CD14-positive monocyte (primary cell): ENCODE data around the gene GPR143. TPM values are rescaled to one million over a fixed set of nuclear protein-coding genes. Genes with fewer than 3 reads are reported as not detected.

ENCODE experiments used
- DNase-seq, 3 donors: peaks; one replicate each; pipeline ENCODE4 v3.0.0-alpha.2; 2011 to 2022
- H2AFZ ChIP-seq: 2 replicates; pipeline ENCODE4 v1.6.0; 2012; ENCODE audit warnings: mild to moderate bottlenecking, low read depth, low read length, inconsistent platforms; ENCODE audit not compliant: insufficient read depth, poor library complexity, severe bottlenecking
- H3K27ac ChIP-seq, 2 donors: 1 replicate in 1 of 2; 2 replicates in 1 of 2; pipeline ENCODE4 v1.5.1; 2012 to 2013; ENCODE audit warnings: low read length in 2 of 2, control low read depth in 1 of 2, inconsistent platforms in 1 of 2, low read depth in 1 of 2, mild to moderate bottlenecking in 1 of 2
- H3K27me3 ChIP-seq, 2 donors: one replicate each; pipeline versions ENCODE4 v1.6.0 to v1.6.1; 2011 to 2013; ENCODE audit warnings: low read length in 2 of 2; ENCODE audit not compliant: control insufficient read depth in 2 of 2, insufficient read depth in 2 of 2
- H3K36me3 ChIP-seq, 2 donors: replicated peaks in 1 of 2; 1 replicate in 1 of 2; 2 replicates in 1 of 2; pipeline versions ENCODE4 v1.5.1 to v1.6.1; 2012 to 2013; ENCODE audit warnings: low read length in 2 of 2, control low read depth in 1 of 2, inconsistent platforms in 1 of 2, mild to moderate bottlenecking in 1 of 2; ENCODE audit not compliant: insufficient read depth in 2 of 2, control insufficient read depth in 1 of 2
- H3K4me1 ChIP-seq, 2 donors: 1 replicate in 1 of 2; 2 replicates in 1 of 2; pipeline versions ENCODE4 v1.5.1 to v1.6.1; 2012 to 2013; ENCODE audit warnings: low read length in 2 of 2, control low read depth in 1 of 2, inconsistent platforms in 1 of 2, mild to moderate bottlenecking in 1 of 2, moderate library complexity in 1 of 2; ENCODE audit not compliant: insufficient read depth in 2 of 2, control insufficient read depth in 1 of 2
- H3K4me2 ChIP-seq: replicated peaks from 2 replicates; pipeline ENCODE3; 2012; ENCODE audit warnings: low read length, moderate library complexity, mild to moderate bottlenecking; ENCODE audit not compliant: poor library complexity, severe bottlenecking; ENCODE audit errors: extremely low read depth
- H3K4me3 ChIP-seq, 3 experiments: fragments of 200-600 bp in 1 of 3; sonication (generic) in 1 of 3; replicated peaks in 1 of 3; 1 replicate in 2 of 3; 2 replicates in 1 of 3; pipeline ENCODE4 v1.5.1; 2011 to 2013; ENCODE audit warnings: low read length in 3 of 3, mild to moderate bottlenecking in 3 of 3, control low read depth in 2 of 3, low read depth in 2 of 3, inconsistent platforms in 1 of 3, moderate library complexity in 1 of 3
- H3K79me2 ChIP-seq: 2 replicates; pipeline ENCODE4 v1.6.0; 2012; ENCODE audit warnings: mild to moderate bottlenecking, control low read depth, inconsistent platforms, low read length, moderate library complexity; ENCODE audit not compliant: insufficient read depth
- H3K9ac ChIP-seq: 2 replicates; pipeline ENCODE4 v1.6.0; 2017; ENCODE audit warnings: low read length, mild to moderate bottlenecking; ENCODE audit not compliant: insufficient read depth, poor library complexity, severe bottlenecking
- H3K9me3 ChIP-seq, 2 donors: replicated peaks in 1 of 2; 1 replicate in 1 of 2; 2 replicates in 1 of 2; pipeline versions ENCODE4 v1.5.1 to v1.6.1; 2012 to 2013; ENCODE audit warnings: low read length in 2 of 2, control low read depth in 1 of 2; ENCODE audit not compliant: control insufficient read depth in 1 of 2, insufficient read depth in 1 of 2
- H4K20me1 ChIP-seq: 2 replicates; pipeline ENCODE4 v1.6.0; 2012; ENCODE audit warnings: mild to moderate bottlenecking, low read length, control low read depth, moderate library complexity; ENCODE audit not compliant: insufficient read depth
- H3K27ac Mint-ChIP-seq, 7 donors: one replicate each; pipeline ENCODE4 v1.8.0; 2020; ENCODE audit warnings: mild to moderate bottlenecking in 7 of 7, mixed read lengths in 7 of 7, moderate library complexity in 6 of 7, inconsistent platforms in 2 of 7
- H3K27me3 Mint-ChIP-seq, 3 donors: one replicate each; pipeline ENCODE4 v1.8.0; 2021 to 2022; ENCODE audit warnings: low read depth in 3 of 3, mild to moderate bottlenecking in 3 of 3, mixed read lengths in 3 of 3, moderate library complexity in 3 of 3, inconsistent platforms in 1 of 3
- H3K36me3 Mint-ChIP-seq, 2 donors: one replicate each; pipeline ENCODE4 v1.8.0; 2020; ENCODE audit warnings: mixed read lengths in 2 of 2, inconsistent platforms in 1 of 2, mild to moderate bottlenecking in 1 of 2
- H3K4me1 Mint-ChIP-seq: one replicate; pipeline ENCODE4 v1.8.0; 2020; ENCODE audit warnings: mild to moderate bottlenecking, mixed read lengths
- H3K4me3 Mint-ChIP-seq, 2 donors: one replicate each; pipeline ENCODE4 v1.8.0; 2020; ENCODE audit warnings: mild to moderate bottlenecking in 2 of 2, mixed read lengths in 2 of 2, moderate library complexity in 1 of 2
- H3K9me3 Mint-ChIP-seq, 7 donors: one replicate each; pipeline ENCODE4 v1.8.0; 2020 to 2022; ENCODE audit warnings: mixed read lengths in 7 of 7, mild to moderate bottlenecking in 6 of 7, moderate library complexity in 6 of 7, inconsistent platforms in 2 of 7
- CTCF ChIP-seq: fragments of 200-600 bp; IDR thresholded peaks from one replicate; pipeline ENCODE4 v1.8.0; 2022; ENCODE audit warnings: antibody characterized with exemption, mild to moderate bottlenecking
- WGBS: methylation state at CpG from one replicate; pipeline ENCODE4 v1.1.5; 2013; ENCODE audit warnings: missing lambda C conversion rate; ENCODE audit not compliant: insufficient coverage; 5-methylcytosine and 5-hydroxymethylcytosine counted together
- intact Hi-C, 2 donors: fragments of 100-400 bp; cut with micrococcal nuclease; formaldehyde crosslinking; loops; one replicate each; pipeline versions ENCODE4 v1.15.0 to v1.15.1; 2023
- polyA plus RNA-seq, 3 donors: library from polyadenylated mRNA; depleted of rRNA in 1 of 3; unstranded in 2 of 3; stranded (reverse) in 1 of 3; fragments of 300-500 nt in 2 of 3; fragments of >200 nt in 1 of 3; fragmentation: Illumina TruSeq in 2 of 3; gene quantifications; 1 replicate in 2 of 3; 2 replicates in 1 of 3; pipeline ENCODE4 v1.2.3, GENCODE V29; 2012 to 2021

Gene GPR143
- polyA plus RNA-seq, 3 donors = not detected

GRCh38 chrX:9804444-9804843, 38.8 kb upstream of the GPR143 start:
- peaks cover 4 to 13% (median 9%) of the 10 kb centered on the region in 3 donors for H3K27me3 Mint-ChIP-seq
- H3K9me3 Mint-ChIP-seq = peaks cover 6 to 18% (median 11%) of the 10 kb centered on the region in 7 donors
- no peaks in the 10 kb centered on the region for H3K4me1 ChIP-seq
- H3K36me3 Mint-ChIP-seq = no peaks in the 10 kb centered on the region
- no peak for DNase-seq
- H3K79me2 ChIP-seq = no peaks in the 10 kb centered on the region
- no peak overlapping the region for H3K27ac Mint-ChIP-seq
- H3K27me3 ChIP-seq = no peaks in the 10 kb centered on the region
- no peaks in the 10 kb centered on the region for H3K4me1 Mint-ChIP-seq
- no peaks in the 10 kb centered on the region for H4K20me1 ChIP-seq
- peaks cover 3 to 5% of the 10 kb centered on the region in 2 donors for H3K9me3 ChIP-seq
- no peak overlapping the region for H3K9ac ChIP-seq
- no peak overlapping the region for H3K4me3 ChIP-seq
- no peak overlapping the region for H3K27ac ChIP-seq
- no peak overlapping the region for H2AFZ ChIP-seq
- H3K4me2 ChIP-seq = no peak overlapping the region
- H3K36me3 ChIP-seq = no peaks in the 10 kb centered on the region
- WGBS = 100% methylated on average over 1 of the region's 5 CpGs
- intact Hi-C loops = no loop called here
- no peak for TF ChIP-seq CTCF
- no peak overlapping the region for H3K4me3 Mint-ChIP-seq

GRCh38 chrX:9802737-9803136, 37.1 kb upstream of the GPR143 start:
- TF ChIP-seq CTCF = no peak
- intact Hi-C loops = no loop called here

More at GRCh38 chrX:9802737-9803136, 37.1 kb upstream of the GPR143 start:
- Mint-ChIP-seq H3K27ac (no peak overlapping the region), H3K9me3 (peaks cover 6 to 20% (median 11%) of the 10 kb centered on the region in 7 donors), H3K27me3 (peaks cover 4 to 11% (median 8%) of the 10 kb centered on the region in 3 donors), H3K4me3 (no peak overlapping the region), H3K4me1 (no peaks in the 10 kb centered on the region), H3K36me3 (no peaks in the 10 kb centered on the region)
- Histone ChIP-seq H3K4me3 (no peak overlapping the region), H4K20me1 (no peaks in the 10 kb centered on the region), H3K9ac (no peak overlapping the region), H3K36me3 (no peaks in the 10 kb centered on the region), H3K9me3 (peaks cover 3 to 5% of the 10 kb centered on the region in 2 donors), H2AFZ (no peak overlapping the region), H3K27me3 (no peaks in the 10 kb centered on the region), H3K27ac (no peak overlapping the region), H3K4me1 (no peaks in the 10 kb centered on the region), H3K79me2 (no peaks in the 10 kb centered on the region), H3K4me2 (no peak overlapping the region)
- WGBS = 100% methylated on average over 1 of the region's 4 CpGs
- DNase-seq = no peak
